ENCODE results near the gene ALOXE3.

Gene ALOXE3

GRCh38 chr17:8153957-8154607 lies 35.8 kb upstream of the ALOXE3 start:
- peak; percentile 98 for DNase-seq (ENCODE audit: low spot score)

GRCh38 chr17:8153525-8153956 lies 35.2 kb upstream of the ALOXE3 start:
- peak; percentile 100 for DNase-seq (ENCODE audit: low spot score)

GRCh38 chr17:8153031-8153451 lies 34.7 kb upstream of the ALOXE3 start:
- no peak for DNase-seq (ENCODE audit: low spot score)

GRCh38 chr17:8152112-8152775 lies 33.9 kb upstream of the ALOXE3 start, which contains the start of gene PER1:
Gene PER1 (minus strand): TSS chr17:8152404. CDS start chr17:8150706, 1,698 bp downstream.
- peak; percentile 96 for DNase-seq (ENCODE audit: low spot score)

GRCh38 chr17:8151641-8152111 lies 33.4 kb upstream of the ALOXE3 start:
- DNase-seq (ENCODE audit: low spot score), result peak; percentile 59

GRCh38 chr17:8151120-8151640 lies 32.9 kb upstream of the ALOXE3 start:
- peak; percentile 86 for DNase-seq (ENCODE audit: low spot score)

GRCh38 chr17:8150194-8151119 lies 32.1 kb upstream of the ALOXE3 start:
- no peak for DNase-seq (ENCODE audit: low spot score)

GRCh38 chr17:8149419-8150193 lies 31.3 kb upstream of the ALOXE3 start:
- DNase-seq (ENCODE audit: low spot score), result no peak

- DNase-seq (ENCODE audit: low spot score), result no peak
Measured at GRCh38 chr17:8148560-8148959, 30.2 kb upstream of the ALOXE3 start.

GRCh38 chr17:8147805-8148404 lies 29.6 kb upstream of the ALOXE3 start:
- DNase-seq (ENCODE audit: low spot score), result no peak

- DNase-seq (ENCODE audit: low spot score), result no peak
Measured at GRCh38 chr17:8147141-8147804, 29.0 kb upstream of the ALOXE3 start.

GRCh38 chr17:8146381-8147140 lies 28.2 kb upstream of the ALOXE3 start:
- no peak for DNase-seq (ENCODE audit: low spot score)

- no peak for DNase-seq (ENCODE audit: low spot score)
Measured at GRCh38 chr17:8145811-8146210, 27.5 kb upstream of the ALOXE3 start.

GRCh38 chr17:8144401-8145231 lies 26.3 kb upstream of the ALOXE3 start:
- DNase-seq (ENCODE audit: low spot score), result no peak

GRCh38 chr17:8143581-8144400 lies 25.5 kb upstream of the ALOXE3 start:
- DNase-seq (ENCODE audit: low spot score), result no peak

- DNase-seq (ENCODE audit: low spot score), result no peak
Measured at GRCh38 chr17:8142887-8143580, 24.7 kb upstream of the ALOXE3 start.

Measured in kidney tubule cell (primary cell).